ENCODE results near the gene GLIPR1L2.

DNA sequence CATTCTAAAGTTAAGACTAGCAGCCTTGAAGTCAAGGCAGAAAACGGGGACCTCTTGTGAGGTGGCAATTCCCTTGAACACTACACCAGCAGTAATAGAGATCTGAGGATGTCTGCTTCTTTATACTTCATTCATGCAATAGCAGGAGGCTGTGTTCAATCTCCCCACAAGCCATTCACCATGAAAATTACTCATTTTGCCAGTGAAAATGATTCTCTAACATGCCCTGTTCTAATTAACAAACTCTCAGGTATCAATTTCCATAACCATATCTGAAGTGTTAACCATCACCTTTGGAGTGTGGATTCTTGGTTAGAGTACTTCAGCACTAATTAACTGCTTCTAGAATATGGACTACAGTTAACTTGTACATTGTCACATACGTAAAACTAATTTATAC lies 86.2 kb downstream of the GLIPR1L2 start:
- TF ChIP-seq, protein P1, sequence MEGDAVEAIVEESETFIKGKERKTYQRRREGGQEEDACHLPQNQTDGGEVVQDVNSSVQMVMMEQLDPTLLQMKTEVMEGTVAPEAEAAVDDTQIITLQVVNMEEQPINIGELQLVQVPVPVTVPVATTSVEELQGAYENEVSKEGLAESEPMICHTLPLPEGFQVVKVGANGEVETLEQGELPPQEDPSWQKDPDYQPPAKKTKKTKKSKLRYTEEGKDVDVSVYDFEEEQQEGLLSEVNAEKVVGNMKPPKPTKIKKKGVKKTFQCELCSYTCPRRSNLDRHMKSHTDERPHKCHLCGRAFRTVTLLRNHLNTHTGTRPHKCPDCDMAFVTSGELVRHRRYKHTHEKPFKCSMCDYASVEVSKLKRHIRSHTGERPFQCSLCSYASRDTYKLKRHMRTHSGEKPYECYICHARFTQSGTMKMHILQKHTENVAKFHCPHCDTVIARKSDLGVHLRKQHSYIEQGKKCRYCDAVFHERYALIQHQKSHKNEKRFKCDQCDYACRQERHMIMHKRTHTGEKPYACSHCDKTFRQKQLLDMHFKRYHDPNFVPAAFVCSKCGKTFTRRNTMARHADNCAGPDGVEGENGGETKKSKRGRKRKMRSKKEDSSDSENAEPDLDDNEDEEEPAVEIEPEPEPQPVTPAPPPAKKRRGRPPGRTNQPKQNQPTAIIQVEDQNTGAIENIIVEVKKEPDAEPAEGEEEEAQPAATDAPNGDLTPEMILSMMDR (IDR thresholded peaks at IDR 0.05): no peak
- TF ChIP-seq POLR2A (IDR thresholded peaks at IDR 0.05): no peak

Data from lower leg skin (tissue), 3 donors.